Measurements from ENCODE around the gene SLMAP. TPM values are rescaled to one million over a fixed set of nuclear protein-coding genes. Genes with fewer than 3 reads are reported as not detected.

SLMAP gene
- total RNA-seq, 4 donors from 2014 or later: 399 to 519 (median 464) TPM

DNA sequence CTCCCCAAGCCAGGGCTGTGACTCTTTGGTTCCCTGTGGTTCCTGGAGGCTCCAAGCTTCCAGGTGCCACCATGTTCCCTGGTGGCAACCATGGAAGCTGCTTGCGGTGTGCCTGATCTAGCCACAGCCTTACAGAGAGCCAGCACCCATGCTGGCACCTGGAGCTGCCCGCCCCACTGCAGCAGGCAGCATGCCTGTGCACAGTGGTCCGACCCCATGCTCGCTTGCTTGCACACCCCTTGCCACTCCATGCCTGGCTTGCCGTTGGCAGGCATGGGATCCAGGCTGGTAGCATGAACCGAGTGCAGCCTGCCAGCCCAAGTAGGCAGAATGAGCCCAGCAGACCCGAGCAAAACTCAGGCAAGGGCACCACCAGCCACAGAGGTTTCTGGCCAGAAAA, 53.9 kb downstream of the SLMAP start:
- H3K27ac ChIP-seq (replicated peaks in 1 of 4): no peak overlapping the region
- intact Hi-C loops (cut with DNase I): no loop called here
- 100% methylated on average over 1 of the region's 7 CpGs for WGBS

DNA sequence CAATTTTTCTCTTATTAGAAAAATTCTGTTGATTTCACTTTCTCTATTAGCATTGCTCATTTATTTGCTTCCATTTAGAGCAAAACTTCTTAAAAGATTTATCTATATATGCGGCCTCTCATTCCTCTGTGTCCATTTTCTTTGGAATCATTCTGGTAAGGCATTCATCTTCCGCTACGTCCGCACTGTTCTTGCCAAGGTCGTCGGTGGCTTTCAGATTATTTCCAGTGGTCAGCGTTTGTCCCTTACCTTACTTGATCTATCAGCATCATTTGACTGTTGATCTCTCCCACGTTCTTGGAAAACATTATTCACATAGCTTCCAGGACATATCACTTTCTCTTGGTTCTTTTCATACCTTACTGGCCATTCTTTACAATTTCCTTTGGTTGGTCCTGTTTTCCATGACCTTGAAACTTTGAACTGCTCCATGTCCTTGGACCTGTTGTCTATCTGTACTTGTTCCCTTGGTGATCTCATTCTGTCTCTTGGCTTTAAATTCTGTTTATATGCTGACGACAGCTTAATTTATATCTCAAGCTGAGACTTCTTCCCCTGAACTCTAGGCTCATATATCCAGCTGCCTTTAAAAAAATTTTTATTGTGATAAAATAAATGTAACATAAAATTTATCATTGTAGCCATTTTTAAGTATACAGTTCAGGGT, 54.5 kb downstream of the SLMAP start:
- no peak for DNase-seq (ENCODE audit: extremely low spot score)
- WGBS: 70% methylated on average over 9 of the region's 9 CpGs
- no peak overlapping the region for H3K4me3 ChIP-seq
- TF ChIP-seq, protein P1, sequence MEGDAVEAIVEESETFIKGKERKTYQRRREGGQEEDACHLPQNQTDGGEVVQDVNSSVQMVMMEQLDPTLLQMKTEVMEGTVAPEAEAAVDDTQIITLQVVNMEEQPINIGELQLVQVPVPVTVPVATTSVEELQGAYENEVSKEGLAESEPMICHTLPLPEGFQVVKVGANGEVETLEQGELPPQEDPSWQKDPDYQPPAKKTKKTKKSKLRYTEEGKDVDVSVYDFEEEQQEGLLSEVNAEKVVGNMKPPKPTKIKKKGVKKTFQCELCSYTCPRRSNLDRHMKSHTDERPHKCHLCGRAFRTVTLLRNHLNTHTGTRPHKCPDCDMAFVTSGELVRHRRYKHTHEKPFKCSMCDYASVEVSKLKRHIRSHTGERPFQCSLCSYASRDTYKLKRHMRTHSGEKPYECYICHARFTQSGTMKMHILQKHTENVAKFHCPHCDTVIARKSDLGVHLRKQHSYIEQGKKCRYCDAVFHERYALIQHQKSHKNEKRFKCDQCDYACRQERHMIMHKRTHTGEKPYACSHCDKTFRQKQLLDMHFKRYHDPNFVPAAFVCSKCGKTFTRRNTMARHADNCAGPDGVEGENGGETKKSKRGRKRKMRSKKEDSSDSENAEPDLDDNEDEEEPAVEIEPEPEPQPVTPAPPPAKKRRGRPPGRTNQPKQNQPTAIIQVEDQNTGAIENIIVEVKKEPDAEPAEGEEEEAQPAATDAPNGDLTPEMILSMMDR (IDR thresholded peaks at IDR 0.05): no peak
- no peak for TF ChIP-seq EP300 (IDR thresholded peaks at IDR 0.05)
- TF ChIP-seq POLR2A (IDR thresholded peaks at IDR 0.05; ENCODE audit: low read depth): no peak
- TF ChIP-seq POLR2AphosphoS5 (IDR thresholded peaks at IDR 0.05): no peak
- no peak overlapping the region for H3K27ac ChIP-seq (replicated peaks in 1 of 4)
- H3K27me3 ChIP-seq: no peaks in the 10 kb centered on the region
- intact Hi-C loops (cut with DNase I): no loop called here
- no peaks in the 10 kb centered on the region for H3K9me3 ChIP-seq
- H3K4me1 ChIP-seq: peaks cover 0 to 20% (median 13%) of the 10 kb centered on the region in 4 donors
- no peaks in the 10 kb centered on the region for H3K36me3 ChIP-seq

More for the DNA sequence above, 53.9 kb downstream of the SLMAP start:
- DNase-seq (ENCODE audit: extremely low spot score): no peak
- Histone ChIP-seq H3K27me3 (no peaks in the 10 kb centered on the region), H3K4me3 (no peak overlapping the region), H3K4me1 (peaks cover 3 to 20% (median 13%) of the 10 kb centered on the region in 4 donors), H3K9me3 (no peaks in the 10 kb centered on the region), H3K36me3 (no peaks in the 10 kb centered on the region)
- TF ChIP-seq, protein P1 (IDR thresholded peaks at IDR 0.05): no peak
- TF ChIP-seq EP300 (IDR thresholded peaks at IDR 0.05) (no peak), POLR2AphosphoS5 (IDR thresholded peaks at IDR 0.05) (no peak), POLR2A (IDR thresholded peaks at IDR 0.05; ENCODE audit: low read depth) (no peak)

DNA sequence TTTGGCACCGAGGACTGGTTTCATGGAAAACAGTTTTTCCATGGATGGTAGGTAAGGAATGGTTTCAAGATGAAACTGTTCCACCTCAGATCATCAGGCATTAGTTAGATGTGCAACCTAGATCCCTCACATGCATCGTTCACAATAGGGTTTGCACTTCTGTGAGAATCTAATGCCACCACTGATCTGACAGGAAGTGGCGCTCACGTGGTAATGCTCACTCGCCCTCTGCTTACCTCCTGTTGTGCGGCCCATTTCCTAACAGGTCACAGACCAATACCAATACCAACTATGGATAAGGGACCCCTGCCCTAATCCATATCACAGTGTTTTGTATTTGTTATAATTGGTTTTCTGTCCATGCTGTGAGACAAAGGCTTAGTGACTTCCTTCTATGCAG, 58.9 kb downstream of the SLMAP start:
- no peaks in the 10 kb centered on the region for H3K9me3 ChIP-seq
- TF ChIP-seq POLR2A (IDR thresholded peaks at IDR 0.05; ENCODE audit: low read depth): no peak
- TF ChIP-seq, protein P1 (IDR thresholded peaks at IDR 0.05): no peak
- TF ChIP-seq EP300 (IDR thresholded peaks at IDR 0.05): no peak
- no peak for TF ChIP-seq POLR2AphosphoS5 (IDR thresholded peaks at IDR 0.05)
- no peak overlapping the region for H3K4me3 ChIP-seq
- H3K36me3 ChIP-seq: no peaks in the 10 kb centered on the region
- intact Hi-C loops (cut with DNase I): no loop called here
- WGBS: 80% methylated on average over 6 of the region's 6 CpGs
- H3K27ac ChIP-seq (replicated peaks in 1 of 4): no peak overlapping the region
- peaks cover 3 to 15% (median 6%) of the 10 kb centered on the region in 4 donors for H3K4me1 ChIP-seq
- DNase-seq (ENCODE audit: extremely low spot score): no peak
- H3K27me3 ChIP-seq: no peaks in the 10 kb centered on the region

DNA sequence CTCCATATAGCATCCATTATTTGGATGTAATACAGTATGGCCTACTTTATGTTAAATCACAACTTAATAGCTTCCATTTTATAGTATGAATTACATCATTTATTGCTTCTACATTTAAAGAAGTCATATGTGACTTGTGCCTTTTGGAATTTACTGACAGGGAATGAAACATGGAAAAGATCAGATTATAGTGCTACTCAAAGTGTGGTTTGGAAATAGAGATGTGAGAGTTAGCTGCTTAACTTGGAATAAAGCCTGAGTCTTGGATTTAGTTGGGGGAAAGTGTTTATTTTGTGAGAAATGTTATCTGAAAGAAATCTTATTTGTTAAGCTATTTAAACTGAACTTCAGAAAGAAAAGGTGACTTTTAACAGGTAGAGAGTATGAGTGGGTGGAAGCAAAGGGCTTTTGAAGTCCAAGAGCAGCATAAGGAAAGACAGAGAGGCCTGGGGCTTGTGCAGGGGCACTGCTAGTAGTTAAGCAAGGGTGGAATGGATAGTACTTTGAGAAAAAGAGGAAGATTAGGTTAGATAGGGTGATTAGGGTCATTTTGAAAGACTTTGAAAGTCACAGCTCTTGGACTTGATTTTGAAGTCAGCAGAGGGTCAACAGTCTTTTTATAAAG, 60.5 kb downstream of the SLMAP start:
- Histone ChIP-seq H3K27me3 (no peaks in the 10 kb centered on the region), H3K4me3 (no peak overlapping the region), H3K27ac (replicated peaks in 1 of 4) (no peak overlapping the region), H3K9me3 (no peaks in the 10 kb centered on the region), H3K4me1 (peaks cover 6 to 19% (median 16%) of the 10 kb centered on the region in 4 donors), H3K36me3 (no peaks in the 10 kb centered on the region)
- no peak for TF ChIP-seq EP300 (IDR thresholded peaks at IDR 0.05)
- TF ChIP-seq POLR2AphosphoS5 (IDR thresholded peaks at IDR 0.05): no peak
- TF ChIP-seq, protein P1 (IDR thresholded peaks at IDR 0.05): no peak
- no peak for TF ChIP-seq POLR2A (IDR thresholded peaks at IDR 0.05; ENCODE audit: low read depth)
- intact Hi-C loops (cut with DNase I): no loop called here
- no peak for DNase-seq (ENCODE audit: extremely low spot score)

All from esophagus muscularis mucosa (tissue), 4 donors.